Tibial nerve (tissue), 4 donors: ENCODE results near the gene GNB1L. TPM values are rescaled to one million over a fixed set of nuclear protein-coding genes. Genes with fewer than 3 reads are reported as not detected.

Source experiments
- DNase-seq, 2 donors: peaks; one replicate each; pipeline ENCODE4 v3.0.0-alpha.2; 2019; ENCODE audit warnings: low spot score in 2 of 2
- H3K27ac ChIP-seq, 4 donors: fragments of 200-600 bp; sonication (generic) in 3 of 4; one replicate each; pipeline ENCODE4 v1.5.1; 2017 to 2019; ENCODE audit warnings: mild to moderate bottlenecking in 1 of 4
- H3K27me3 ChIP-seq, 2 donors: fragments of 200-600 bp; sonication (generic) in 1 of 2; one replicate each; pipeline versions ENCODE4 v1.5.1 to v1.6.0; 2017 to 2019
- H3K36me3 ChIP-seq, 3 donors: fragments of 200-600 bp; sonication (generic); one replicate each; pipeline ENCODE4 v1.5.1; 2018 to 2019
- H3K4me1 ChIP-seq, 4 donors: fragments of 200-600 bp; sonication (generic) in 3 of 4; one replicate each; pipeline ENCODE4 v1.5.1; 2017 to 2019
- H3K4me3 ChIP-seq, 4 donors: fragments of 200-600 bp; sonication (generic) in 3 of 4; one replicate each; pipeline ENCODE4 v1.5.1; 2017 to 2019; ENCODE audit warnings: mild to moderate bottlenecking in 1 of 4, moderate library complexity in 1 of 4
- H3K9me3 ChIP-seq, 4 donors: fragments of 200-600 bp; sonication (generic) in 3 of 4; one replicate each; pipeline ENCODE4 v1.5.1; 2017 to 2019
- EP300 ChIP-seq, 2 donors: sonication (generic); formaldehyde crosslinking; IDR thresholded peaks; one replicate each; pipeline ENCODE4 v1.6.1; 2017; ENCODE audit warnings: antibody characterized with exemption in 2 of 2, mild to moderate bottlenecking in 1 of 2
- POLR2A ChIP-seq, 2 donors: fragments of 450-650 bp; IDR thresholded peaks; one replicate each; pipeline ENCODE4 v1.6.1; 2017; ENCODE audit warnings: antibody characterized with exemption in 2 of 2, mild to moderate bottlenecking in 2 of 2, moderate library complexity in 2 of 2
- WGBS, 2 donors: methylation state at CpG; one replicate each; pipeline ENCODE4 v1.1.5; 2018; 5-methylcytosine and 5-hydroxymethylcytosine counted together
- total RNA-seq, 4 donors: library from RNA; depleted of rRNA; stranded (reverse); fragments of >200 nt; gene quantifications; one replicate each; pipeline ENCODE4 v1.1.0, GENCODE V29; 2016
- TF ChIP-seq, protein P1 (sequence below), 5 experiments: fragments of 200-600 bp in 3 of 5; fragments of 450-650 bp in 2 of 5; sonication (generic) in 3 of 5; IDR thresholded peaks; one replicate each; pipeline ENCODE4 v1.5.1; 2016 to 2019; ENCODE audit warnings: antibody characterized with exemption in 5 of 5, mild to moderate bottlenecking in 3 of 5, moderate library complexity in 2 of 5

Gene GNB1L
- total RNA-seq, 4 donors from 2014 or later = 2.9 to 8.1 (median 6.3) TPM

DNA sequence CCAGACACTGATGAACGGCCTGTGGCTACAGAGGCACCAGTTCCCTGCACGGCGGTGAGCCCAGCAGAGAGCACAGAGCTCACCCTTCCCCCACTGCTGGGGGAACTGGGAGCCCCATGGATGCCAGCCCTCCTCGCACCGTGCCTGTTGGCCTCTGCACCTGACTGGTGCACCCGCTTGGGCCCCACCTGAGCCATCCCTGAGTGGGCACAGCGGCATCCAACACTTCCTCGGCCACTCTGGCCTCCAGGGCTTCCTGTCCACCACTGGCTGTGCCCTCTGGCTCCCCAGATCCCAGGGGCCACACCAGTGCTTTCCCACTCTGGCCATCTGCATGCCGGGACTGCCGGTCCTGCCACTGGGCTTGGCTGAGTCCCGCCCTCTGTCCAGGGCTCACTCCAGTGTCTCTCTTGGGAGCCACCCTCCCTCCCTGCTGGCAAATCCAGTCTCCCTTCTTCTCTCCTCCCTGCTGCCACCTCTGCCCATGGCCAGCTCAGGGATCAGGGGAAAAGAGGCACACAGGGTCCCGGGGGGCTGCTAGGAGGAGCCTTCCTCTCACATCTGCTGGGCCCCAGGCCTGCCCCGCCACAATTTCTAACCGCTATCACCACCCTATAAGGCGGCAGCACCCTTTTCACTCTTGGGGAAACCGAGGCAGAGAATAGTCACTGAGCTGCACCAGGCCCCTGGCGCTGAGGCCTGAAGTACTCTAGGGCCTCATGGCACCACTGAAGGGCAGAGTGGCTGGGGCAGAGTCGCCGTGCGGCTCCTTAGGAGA is 33.0 kb downstream of the GNB1L start:
- Histone ChIP-seq H3K27me3 (no peaks in the 10 kb centered on the region), H3K4me1 (no peaks in the 10 kb centered on the region), H3K9me3 (no peaks in the 10 kb centered on the region), H3K27ac (no peak overlapping the region), H3K4me3 (no peak overlapping the region), H3K36me3 (peaks cover 0 to 25% (median 0%) of the 10 kb centered on the region in 3 donors)
- TF ChIP-seq EP300 (IDR thresholded peaks at IDR 0.05) (no peak), POLR2A (IDR thresholded peaks at IDR 0.05) (no peak)
- TF ChIP-seq, protein P1, sequence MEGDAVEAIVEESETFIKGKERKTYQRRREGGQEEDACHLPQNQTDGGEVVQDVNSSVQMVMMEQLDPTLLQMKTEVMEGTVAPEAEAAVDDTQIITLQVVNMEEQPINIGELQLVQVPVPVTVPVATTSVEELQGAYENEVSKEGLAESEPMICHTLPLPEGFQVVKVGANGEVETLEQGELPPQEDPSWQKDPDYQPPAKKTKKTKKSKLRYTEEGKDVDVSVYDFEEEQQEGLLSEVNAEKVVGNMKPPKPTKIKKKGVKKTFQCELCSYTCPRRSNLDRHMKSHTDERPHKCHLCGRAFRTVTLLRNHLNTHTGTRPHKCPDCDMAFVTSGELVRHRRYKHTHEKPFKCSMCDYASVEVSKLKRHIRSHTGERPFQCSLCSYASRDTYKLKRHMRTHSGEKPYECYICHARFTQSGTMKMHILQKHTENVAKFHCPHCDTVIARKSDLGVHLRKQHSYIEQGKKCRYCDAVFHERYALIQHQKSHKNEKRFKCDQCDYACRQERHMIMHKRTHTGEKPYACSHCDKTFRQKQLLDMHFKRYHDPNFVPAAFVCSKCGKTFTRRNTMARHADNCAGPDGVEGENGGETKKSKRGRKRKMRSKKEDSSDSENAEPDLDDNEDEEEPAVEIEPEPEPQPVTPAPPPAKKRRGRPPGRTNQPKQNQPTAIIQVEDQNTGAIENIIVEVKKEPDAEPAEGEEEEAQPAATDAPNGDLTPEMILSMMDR (IDR thresholded peaks at IDR 0.05) = no peak
- 86% methylated on average over 15 to 20 of the region's 20 CpGs for WGBS, 2 donors
- DNase-seq = no peak

DNA sequence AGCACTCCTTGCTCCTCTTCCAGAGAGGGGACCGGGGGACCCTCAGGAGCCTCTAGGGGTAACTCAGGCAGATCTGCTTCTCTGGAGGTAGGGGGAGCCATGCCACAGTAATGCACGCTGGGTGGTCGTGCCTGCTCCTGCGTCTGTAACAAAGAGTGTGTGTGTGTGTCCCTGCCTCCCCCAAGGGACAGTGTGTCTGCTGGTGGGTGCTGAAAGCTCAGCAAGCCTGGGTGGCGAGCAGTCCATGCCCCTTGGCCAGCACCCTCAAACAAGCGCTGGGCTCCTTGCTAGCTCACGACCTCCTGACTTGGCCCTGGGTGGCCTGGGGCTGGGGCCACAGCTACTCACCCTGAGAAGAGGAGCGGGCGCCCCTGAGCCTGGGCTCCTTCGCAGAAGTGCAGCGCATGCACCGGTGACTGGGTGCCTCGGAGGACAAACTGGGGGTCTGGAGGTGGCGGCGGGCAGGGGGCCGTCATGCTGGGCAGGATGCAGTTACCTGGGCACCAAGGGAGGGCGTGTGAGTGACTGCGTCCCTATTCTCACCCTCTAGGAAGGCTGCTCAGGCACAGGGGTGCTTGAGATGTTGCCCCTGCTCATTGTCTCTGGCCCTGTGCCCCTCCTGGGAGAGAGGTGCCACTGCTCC is 33.7 kb downstream of the GNB1L start:
- no peak for DNase-seq
- Histone ChIP-seq H3K27ac (no peak overlapping the region), H3K4me1 (no peaks in the 10 kb centered on the region), H3K9me3 (no peaks in the 10 kb centered on the region), H3K4me3 (no peak overlapping the region), H3K27me3 (no peaks in the 10 kb centered on the region), H3K36me3 (peaks cover 0 to 25% (median 0%) of the 10 kb centered on the region in 3 donors)
- TF ChIP-seq EP300 (IDR thresholded peaks at IDR 0.05) (no peak), POLR2A (IDR thresholded peaks at IDR 0.05) (no peak)
- TF ChIP-seq, protein P1 (IDR thresholded peaks at IDR 0.05) = no peak
- 63 to 82% methylated on average over 11 to 17 of the region's 18 CpGs for WGBS, 2 donors

DNA sequence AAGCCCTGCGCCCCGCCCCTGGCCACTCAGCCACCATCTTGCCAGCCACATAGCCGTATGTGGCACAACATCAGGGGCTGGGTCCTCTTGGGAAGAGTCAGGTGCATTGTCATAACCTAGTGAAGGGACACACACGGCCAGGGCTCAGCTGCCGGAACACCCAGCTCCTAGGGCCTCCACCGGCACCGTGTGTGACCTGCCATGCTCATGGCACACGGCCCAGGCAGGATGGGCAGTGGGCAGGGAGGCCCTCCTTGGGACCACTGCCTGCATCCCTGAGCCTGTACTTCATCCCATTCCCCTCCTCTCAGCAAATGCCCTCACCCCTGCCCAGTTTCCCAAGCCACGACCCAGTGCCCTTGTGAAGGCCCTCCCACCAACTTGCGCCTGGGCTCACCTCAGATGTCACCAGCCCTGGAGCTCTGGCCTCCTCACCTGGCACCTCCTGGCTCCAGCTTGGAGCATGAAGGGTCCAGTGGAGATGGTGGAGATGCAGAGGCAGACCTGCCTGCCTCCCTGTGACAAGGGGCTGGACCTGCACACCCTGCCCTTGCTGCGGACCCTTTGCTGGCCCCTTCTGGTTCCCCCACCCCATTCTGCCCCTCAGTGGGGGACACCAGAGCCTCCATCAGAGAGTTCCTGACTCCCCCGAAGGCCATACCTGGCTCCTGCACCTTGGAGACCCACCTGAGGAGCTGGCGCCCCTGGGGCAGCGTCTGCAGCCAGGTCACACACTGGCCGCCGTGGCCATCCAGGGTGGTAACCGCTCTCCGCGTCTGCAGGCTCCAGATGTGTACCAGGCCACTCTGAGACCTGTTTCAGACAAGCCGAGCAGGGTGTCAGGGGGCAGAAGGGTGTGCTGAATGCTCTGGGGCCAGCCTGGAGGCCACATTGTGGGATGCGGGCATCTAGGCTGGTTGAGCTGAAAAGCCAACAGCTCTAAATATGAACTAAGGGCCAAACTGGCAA is 34.5 kb downstream of the GNB1L start:
- Histone ChIP-seq H3K4me3 (no peak overlapping the region), H3K36me3 (peaks cover 0 to 25% (median 0%) of the 10 kb centered on the region in 3 donors), H3K4me1 (no peaks in the 10 kb centered on the region), H3K27ac (no peak overlapping the region), H3K27me3 (no peaks in the 10 kb centered on the region), H3K9me3 (no peaks in the 10 kb centered on the region)
- WGBS, 2 donors = 89 to 94% methylated on average over 10 to 18 of the region's 21 CpGs
- TF ChIP-seq, protein P1 (IDR thresholded peaks at IDR 0.05) = no peak
- no peak for TF ChIP-seq EP300 (IDR thresholded peaks at IDR 0.05)
- no peak for TF ChIP-seq POLR2A (IDR thresholded peaks at IDR 0.05)
- no peak for DNase-seq

DNA sequence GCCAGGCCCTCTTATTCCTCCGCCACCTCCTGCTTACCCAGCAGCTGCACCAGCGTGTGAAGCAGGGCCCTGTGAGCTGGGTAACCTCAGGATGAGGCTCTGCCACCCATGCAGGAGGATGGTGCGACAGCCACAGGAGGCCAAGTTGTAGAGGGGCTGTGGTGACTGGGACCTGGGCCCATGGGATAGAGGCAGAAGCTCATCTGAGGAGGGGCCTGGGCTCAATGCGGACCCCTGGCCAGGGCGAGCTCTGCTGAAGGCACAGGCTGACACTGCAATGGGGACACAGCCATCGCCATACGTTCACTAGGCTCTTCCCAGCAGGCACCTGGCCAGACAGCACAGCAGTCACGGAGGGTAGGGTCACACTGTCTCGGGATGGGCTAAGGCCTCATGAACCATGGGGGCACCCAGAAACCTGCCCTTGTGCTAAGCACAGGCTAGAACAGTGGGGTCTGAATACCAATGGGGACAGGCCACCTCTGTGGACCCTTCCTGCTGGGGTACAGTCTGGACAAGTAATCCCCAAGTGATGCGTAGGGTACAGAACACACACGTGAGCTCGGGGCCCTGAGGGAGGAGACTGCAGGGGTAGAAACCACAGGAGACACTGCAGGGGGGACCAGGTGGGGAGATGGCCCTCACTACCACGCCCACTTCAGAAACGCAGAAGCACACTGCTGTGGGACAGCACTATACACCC is 35.3 kb downstream of the GNB1L start:
- no peaks in the 10 kb centered on the region for H3K9me3 ChIP-seq
- peaks cover 0 to 25% (median 0%) of the 10 kb centered on the region in 3 donors for H3K36me3 ChIP-seq
- H3K4me1 ChIP-seq = no peaks in the 10 kb centered on the region
- no peaks in the 10 kb centered on the region for H3K27me3 ChIP-seq
- WGBS, 2 donors = 92 to 95% methylated on average over 9 to 13 of the region's 14 CpGs
- no peak overlapping the region for H3K4me3 ChIP-seq
- no peak for DNase-seq
- TF ChIP-seq POLR2A (IDR thresholded peaks at IDR 0.05) (no peak), EP300 (IDR thresholded peaks at IDR 0.05) (no peak)
- TF ChIP-seq, protein P1 (IDR thresholded peaks at IDR 0.05) = no peak
- H3K27ac ChIP-seq = no peak overlapping the region
